GM19035 (cell line): ENCODE data around the gene GEMIN7.

Source experiments
- ATAC-seq: cut with Tn5 transposase; IDR thresholded peaks from one replicate; pipeline ENCODE4 v1.9.1; 2021; ENCODE audit not compliant: unreplicated experiment

GEMIN7 gene

DNA sequence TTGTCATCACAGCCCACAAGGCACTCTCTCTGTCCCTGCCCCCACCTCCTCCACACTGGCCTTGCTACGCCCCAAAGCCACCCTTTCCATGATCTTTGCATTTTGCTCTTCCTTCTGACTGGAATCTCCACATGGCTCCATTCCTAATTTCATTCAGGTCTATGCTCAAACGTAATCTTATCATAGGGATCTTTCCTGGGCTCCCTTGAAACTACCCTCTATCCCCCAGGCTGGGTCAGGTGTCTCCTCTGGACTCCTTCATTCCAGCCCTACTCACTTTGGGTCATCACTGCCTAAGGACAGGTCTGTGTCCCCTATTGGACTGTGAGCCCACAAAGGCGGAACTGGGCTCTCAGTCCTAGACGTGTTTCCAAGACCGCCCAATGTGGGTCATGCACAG is 3.1 kb downstream of the GEMIN7 start:
- ATAC-seq: no peak

DNA sequence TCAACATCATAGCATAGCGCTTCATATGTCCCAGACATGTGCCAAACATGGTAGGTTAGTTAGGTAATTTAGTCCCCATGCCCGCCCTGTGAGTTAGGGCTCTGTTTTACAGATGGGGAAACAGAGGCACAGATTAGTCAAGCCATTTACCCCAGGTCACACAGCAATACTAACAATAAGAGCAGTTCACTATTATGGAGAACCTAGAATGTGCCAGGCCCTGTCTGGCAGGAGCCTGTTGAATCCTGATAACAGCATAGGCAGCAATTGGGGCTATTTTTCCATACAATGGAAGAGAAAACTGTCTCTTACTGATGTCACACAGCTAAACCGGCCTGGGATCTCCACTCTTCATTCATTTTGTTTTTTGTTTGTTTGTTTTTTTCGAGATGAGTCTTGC is 7.4 kb downstream of the GEMIN7 start:
- ATAC-seq: no peak

DNA sequence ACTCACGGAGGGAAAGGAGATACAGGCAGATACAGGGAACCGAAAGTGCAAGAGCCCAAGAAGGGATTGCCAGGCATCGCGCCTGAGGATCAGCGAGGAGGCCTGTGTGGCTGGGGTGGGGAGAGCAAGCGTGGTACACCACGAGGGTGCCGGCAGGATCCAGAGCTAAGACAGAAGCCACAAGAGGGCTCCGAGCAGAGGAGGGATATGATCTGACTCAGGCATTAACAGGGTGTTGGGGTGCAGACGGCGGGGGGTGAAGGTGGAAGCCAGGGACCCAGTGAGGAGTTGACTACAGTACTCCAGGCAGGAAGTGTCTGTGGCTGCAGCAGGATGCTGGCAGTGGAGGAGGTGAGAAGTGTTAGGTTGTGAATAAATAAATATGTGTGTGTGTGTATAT is 8.5 kb downstream of the GEMIN7 start:
- ATAC-seq: no peak

DNA sequence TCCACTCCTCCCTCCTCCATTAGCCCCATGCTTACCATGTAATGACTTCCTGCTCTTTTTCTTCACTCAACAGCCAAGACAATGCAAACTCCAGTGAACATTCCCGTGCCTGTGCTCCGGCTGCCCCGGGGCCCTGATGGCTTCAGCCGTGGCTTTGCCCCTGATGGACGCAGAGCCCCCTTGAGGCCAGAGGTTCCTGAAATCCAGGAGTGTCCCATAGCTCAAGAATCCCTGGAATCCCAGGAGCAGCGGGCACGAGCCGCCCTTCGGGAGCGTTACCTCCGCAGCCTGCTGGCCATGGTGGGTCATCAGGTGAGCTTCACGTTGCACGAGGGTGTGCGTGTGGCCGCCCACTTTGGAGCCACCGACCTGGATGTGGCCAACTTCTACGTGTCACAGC is 11.0 kb downstream of the GEMIN7 start:
- ATAC-seq: no peak

DNA sequence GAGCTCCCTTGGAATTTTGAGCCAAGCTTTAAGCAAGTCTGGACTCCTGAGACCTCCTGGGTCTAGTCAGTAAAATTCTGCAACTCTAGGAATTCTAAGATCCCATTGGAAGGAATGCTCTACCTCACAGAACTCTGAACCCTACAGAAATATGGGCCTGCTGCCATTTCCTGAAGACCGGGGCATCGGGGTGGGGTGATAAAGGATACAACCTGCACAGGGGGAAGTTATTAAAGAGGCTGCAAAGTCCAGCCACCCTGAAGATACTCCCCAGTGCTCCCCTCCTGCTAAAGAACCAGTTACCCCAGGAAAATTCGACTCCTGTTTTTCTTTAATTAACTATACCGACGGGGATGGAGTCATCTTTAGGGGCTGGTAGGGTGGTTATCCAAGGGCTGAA is 11.5 kb downstream of the GEMIN7 start:
- no peak for ATAC-seq

DNA sequence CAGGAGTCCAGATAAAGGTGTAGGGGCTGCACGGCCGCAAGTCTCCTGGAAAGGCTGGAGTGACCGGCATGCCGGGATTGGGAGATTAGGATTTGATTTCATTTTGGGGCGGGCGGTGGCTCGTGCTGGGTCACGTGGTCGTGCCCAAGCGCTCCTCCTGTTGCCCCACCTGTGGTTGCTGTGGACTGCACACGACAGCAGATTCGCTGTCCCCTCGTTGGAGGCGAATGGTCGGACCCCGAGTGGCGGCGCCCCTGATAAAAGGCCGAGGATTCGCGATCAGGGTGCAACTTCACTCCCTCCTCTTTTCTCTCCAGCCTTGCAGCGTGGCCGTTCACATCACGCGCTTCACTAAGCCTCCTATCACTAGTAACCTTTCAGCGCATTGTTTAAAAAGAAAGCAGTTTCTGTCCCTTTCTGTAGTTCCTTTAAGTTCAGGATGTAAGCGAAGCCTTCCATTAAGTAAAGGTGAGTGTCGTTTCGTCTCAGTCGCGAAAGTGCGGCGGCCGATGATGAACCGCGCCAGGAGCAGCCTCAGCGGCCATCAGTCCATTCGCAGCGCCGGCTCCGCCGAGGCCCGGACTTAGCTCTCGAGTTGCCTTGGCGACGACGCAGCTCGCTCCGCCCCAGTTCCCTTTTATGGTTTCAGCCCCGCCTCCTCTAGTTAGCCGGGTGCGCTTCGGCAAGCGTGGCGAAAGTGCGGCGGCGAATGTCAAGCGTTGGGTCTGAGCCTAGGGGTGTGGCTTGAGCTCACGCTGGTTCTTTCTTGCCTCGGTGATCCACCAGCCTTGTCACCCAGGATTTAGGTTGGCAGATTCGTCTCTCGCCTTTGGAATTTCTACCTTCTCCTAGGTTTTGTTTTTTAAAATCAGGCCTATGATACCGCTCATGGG is 12.2 kb downstream of the GEMIN7 start:
- ATAC-seq: peak; percentile 67

DNA sequence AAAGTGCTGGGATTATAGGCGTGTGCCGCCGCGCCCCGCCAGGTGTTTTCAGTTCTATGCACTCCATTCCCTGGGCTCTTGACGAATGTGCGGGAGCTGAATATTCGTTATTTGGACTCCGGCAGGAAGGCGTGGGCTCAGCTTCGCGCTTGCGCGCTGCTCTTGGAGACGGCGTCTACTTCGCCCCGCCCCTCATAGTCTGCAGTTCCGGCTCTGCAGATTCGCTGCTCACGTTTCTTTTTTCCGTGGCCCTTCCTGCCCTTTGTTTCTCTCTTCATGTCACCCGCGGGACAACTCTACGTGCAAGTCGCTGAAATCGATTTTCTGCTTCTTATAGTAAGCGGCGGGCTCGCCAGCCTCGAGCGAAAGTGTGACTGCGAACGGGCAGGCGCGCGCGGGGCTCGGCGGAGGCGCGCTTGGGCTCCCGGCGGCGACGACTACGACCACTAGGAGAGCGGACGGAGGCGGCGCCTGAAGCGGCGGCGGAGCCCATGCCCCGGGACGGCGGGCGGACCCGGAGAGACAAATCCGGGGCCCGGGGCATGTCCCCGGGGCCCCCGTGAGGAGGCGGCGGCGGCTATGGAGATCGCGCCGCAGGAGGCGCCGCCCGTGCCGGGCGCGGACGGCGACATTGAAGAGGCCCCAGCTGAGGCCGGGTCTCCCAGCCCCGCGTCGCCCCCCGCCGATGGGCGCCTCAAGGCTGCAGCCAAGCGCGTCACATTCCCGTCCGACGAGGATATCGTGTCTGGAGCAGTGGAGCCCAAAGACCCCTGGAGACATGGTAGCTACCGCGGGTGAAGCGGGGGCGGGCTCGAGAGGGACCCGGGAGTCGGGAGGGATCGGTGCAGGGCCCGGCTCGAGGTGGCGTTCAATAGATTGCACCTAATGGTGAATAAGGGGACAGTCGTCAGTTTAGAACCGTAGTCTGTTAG is 14.0 kb downstream of the GEMIN7 start, which contains the start of gene PPP1R37:
Gene PPP1R37, plus strand, starts transcription at position 433 of the 932 bp plus-strand sequence. Its CDS starts 147 bp downstream, at position 580.
- ATAC-seq: peak; percentile 64

DNA sequence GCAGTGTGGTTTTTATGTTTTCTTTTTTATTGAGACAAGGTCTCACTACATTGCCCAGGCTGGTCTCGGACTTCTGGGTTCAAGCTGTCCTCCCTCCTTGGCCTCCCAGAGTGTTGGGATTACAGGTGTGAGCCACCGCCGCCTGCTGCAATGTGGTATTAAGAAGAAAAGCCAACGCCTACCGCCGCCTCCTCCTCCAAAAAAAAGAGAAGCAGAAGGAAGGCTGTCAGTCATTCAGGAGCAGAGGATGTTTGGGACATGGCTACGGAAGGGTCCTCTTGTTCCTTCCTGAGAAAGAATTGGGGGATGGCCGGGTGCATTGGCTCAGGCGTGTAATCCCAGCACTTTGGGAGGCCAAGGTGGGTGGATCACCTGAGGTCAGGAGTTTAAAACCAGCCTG is 15.1 kb downstream of the GEMIN7 start:
- no peak for ATAC-seq

DNA sequence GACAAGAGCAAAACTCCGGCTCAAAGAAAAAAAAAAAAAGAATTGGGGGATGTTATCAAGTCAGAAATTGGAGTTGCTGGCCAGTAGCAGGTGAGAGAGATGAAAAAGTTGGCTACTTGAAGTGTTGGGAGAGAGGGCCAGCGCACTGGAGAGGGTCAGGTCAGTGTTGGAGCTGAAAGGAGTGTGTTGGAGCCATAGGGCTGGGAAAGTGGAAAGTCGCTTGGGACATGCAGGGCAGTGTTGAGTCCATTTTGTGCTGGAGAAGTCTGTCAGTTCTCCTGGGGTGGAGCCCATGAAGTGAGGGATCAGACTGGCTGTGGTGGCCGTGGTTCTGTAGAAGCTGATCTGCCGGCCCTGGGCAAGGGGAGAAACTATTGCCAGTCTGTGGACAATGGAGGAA is 15.6 kb downstream of the GEMIN7 start:
- ATAC-seq: no peak

DNA sequence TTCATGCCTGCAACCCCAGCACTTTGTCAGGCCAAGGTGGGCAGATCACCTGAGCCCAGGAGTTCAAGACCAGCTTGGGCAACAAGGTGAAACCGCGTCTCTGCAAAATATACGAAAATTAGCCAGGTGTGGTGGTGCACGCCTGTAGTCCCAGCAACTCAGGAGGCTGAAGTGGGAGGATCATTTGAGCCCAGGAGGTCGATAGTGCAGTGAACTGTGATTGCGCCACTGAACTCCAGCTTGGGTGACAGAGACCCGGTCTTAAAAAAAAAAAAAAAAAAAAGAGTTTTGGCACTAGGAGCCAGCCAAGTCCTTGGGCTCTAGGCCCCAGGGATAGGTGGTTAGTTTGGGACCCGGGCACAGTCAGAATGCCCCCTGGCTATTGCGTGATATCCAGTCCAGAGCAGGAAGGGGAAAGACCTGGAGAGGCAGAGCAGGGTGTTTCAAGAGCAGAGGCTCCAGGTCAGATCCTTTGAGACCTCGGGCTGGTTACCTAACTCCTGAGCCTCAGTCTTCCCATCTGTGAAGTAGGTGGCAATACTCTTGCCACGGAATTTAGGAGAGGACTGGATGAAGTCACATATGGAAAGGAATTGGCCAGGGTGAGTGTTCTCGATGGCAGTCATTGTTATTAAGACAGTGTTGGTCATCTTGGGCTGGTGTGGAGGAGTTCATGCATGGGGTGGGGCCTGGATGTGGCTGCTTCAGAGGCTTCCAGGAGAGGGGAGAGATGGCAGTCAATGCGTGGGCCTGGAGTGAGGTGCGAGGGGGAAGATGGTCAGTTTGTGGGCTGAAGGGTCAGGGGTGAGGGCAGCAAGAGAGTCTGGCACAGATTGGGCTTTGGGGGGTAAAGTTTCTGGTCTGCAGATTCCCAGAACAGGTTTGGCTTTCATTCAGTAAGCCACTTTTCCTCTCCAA is 16.7 kb downstream of the GEMIN7 start:
- ATAC-seq: no peak

DNA sequence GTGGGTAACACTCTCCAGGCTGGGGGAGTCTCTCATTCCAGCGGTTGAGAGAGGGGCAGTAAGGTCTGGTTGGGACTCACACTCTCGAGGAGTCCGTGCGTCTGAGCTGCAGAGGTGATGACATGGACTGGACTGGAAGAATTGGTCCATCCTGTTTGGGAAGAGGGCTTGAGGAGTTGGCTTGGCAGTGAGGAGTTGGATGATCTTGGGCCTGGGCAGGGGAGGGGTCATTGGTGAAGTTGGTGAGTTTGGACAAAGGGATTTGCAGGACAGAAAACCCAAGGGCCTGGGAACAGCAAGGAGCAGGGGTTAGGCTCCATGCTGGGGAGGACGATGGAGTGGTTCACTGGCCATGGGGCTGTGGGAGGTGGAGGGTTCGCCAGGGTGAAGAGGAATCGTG is 17.6 kb downstream of the GEMIN7 start:
- no peak for ATAC-seq

DNA sequence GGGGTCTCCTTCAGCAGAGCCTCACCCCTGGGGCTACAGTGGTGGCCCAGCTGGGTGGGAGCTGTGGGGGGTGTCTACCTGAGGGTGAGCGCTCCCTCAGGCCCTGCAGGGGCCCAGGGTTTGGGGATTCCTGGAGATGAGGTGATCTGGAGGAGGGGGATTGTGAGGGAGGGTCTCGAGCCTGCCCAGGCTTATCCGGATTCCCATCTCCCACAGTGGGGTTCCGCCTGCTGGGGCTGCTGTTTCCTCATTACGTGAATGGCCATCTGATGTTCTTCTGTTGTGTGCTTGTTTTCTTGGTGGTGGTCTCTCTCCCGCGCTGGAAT is 18.4 kb downstream of the GEMIN7 start:
- no peak for ATAC-seq

DNA sequence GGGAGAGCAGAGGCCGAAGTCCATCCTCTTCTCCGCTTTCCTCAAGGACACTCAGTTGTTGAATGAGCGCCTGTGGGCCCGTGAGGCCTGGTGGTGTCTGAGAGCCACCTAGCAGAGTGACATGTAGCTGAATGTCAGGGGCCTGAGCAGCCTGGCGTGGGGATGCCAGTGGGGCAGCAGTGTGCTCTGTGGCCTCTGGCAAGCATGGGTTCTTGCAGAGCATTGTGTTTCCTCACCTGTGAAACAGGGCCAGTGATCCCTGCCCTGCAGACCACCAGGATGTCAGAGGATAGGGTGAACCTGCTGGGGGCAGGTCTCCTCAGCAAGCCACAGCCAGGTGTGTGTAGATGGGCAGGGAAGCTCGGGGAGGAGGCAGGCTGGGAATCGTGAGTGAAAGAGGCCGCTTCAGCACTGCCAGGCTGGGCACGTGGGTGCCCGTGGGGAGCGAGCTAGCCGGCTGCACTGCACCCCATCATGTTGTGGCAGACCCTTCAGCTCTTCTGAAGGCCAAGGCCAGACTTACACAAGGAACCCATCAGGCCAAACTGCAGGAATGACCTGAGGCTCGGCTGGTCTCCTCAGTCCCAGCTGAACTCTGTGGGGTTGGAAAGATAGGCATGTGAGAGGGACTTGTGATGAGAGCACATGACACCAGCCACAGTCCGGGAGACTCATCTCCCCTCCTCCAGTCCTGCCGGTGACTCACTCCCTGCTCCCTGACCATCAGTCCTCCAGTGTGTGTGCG is 18.9 kb downstream of the GEMIN7 start:
- no peak for ATAC-seq

DNA sequence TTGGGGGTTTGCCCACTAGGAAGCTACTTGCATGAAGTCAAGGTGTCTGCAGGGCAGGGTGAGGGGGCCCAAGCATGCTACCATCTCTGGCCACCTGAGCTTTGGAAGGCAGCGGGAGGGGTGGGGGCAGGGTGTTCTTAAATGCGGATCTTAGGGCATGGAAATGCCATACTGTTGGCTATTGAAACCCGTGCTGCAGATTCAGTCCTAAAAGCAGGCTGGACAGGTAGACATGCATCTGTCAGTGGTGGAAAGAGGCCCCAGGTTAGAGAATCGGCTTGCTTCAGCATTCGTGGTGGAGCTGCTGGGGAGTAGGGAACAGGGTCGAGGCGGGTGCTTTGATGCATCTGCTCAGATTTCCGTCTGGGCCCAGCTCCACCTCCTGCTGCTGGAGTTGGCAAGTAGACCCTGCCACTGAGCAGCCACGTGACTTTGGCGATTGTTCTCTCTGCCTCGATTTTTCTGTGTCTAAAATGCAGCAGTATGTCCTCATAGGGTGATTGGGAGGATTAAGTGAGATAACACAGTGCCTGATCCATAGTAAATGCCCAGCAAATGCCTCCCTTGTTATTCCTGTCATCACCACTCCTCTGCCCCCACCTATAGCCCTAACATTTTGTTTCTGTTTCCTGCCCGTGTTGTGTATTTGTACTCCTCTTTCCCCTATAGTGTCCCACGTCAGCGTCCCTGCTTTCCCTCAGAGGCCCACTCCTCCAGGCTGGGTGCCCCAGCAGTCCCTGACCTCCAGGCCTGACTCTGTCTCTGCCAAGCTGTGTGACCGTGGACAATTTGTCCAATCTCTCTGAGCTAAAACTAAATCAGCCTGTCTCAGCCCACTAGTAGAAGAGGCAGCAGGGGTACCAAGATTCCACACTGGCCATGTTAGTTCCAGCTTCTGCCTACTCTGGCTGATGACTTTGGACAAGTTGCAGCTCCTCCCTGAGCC is 19.7 kb downstream of the GEMIN7 start:
- ATAC-seq: no peak

DNA sequence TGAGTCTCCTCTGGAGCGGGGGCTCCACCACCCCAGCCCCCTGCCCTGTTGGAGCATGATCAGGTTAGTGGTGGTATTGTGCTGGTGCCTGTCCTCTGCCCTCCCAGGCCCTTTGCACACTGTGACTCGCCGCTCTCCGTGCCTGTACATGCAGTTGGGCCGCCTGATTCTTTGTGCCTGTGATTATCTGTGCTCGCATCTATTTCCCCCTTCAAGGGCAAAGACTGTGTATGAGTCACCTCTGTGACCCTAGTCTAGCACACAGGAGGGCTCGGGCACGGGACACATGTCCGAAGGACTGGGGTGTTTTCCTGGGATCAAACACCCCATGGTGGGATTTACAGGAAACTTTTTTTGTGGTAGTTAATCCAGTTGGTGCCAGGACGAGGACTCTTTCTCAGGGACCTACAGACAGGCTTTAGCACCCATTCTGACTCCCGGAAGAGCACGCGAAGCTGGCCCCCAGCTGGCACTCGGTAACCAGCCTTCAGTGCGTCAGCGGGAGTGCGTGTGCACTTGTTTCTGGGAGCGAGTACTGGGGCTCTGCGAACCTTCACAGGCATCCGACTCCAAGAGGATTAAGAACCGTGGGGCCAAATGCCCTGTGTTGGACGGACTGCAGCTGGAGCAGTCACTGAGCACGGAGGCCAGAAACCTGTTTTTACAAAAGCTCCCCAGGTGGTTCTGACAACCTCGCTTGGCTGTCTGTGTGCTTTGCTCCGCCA is 20.6 kb downstream of the GEMIN7 start:
- no peak for ATAC-seq

DNA sequence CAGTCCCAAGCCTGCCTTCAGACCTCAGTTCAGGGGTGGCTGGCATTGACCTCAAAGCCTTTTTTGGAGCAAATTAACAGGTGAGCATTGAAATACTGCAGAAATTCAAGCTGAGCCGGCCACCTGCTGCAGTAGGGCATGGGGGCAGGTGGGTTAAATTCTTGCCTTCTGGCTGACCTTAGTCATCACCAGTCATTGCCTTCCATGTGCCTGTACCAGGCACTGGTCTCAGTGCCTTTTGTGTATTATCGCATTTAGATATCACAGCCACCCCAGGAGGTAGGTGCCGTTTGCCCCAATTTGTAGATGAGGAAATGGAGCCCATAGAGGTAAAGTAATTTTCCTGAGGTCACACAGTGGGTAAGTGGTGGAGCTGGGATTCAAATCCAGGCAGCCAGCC is 21.1 kb downstream of the GEMIN7 start:
- no peak for ATAC-seq

DNA sequence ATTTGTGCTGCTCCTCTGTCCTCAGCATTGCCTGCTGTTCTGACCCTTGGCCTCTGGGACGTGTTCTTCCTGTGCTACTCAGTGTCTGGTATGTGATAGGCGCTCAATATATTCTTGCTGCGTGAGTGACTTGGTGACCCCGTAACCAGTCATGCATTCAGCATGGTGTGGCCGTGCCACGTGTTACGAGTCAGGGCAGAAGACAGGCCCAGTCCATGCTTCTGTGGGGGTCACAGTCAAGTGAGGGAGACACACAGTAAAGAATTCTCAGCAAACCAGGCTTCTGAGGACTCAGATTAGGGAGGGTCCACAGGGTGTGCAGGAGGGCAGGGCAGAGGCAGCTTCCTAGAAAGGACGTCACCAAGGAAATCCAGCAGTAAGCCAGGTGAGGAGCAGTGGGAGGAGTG is 21.8 kb downstream of the GEMIN7 start:
- ATAC-seq: no peak

DNA sequence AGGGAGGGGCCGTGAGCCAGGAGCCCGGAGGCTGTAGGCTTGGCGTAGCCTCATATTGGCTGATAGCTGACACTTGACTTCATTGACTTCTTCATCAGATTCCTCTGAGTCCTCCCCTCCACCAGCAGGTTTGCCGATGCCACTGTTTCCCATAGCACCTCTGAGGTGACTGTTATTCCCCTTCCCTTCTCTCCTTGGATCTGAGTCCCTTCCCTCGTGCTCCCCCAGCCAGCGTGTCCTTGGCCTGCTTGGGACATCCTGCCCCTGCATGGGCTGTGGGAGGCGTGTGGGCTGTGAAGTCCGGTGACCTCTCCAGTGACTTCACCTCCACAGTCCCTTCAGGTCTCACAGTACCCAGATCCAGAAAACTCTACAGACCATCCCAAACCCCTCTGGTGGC is 22.7 kb downstream of the GEMIN7 start:
- no peak for ATAC-seq
